GM21515 (cell line): ENCODE results near the gene FGR.
"Not testable (repeated sequence)": the region's sequence is repeated elsewhere in the genome, so short reads cannot be mapped to it uniquely, and the experiment has no call there.

ENCODE experiments used
- ATAC-seq: cut with Tn5 transposase; IDR thresholded peaks from one replicate; pipeline ENCODE4 v1.9.1; 2021; ENCODE audit not compliant: unreplicated experiment

Gene FGR

DNA sequence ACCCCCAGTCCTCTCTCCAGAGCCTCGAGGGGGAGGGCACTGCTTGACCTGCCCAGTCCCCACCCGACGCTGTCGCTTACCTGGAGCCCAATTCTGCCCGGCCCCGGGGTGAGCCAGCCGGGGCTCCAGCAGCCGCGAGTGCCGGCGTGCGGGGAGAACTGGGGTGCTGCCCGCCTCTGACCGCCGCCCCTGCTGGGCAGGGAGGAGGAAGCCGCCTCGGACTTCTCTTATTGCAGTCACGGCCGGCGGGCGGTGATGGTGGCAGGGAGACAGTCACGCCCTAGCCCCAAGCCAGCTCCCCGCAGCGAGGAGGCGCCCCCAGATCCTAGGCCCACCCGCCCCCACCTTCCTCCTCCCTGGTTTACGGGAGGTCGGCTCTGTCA is at the start of gene FGR:
Gene FGR (minus strand): TSS at position 201 of the 383 bp plus-strand sequence. CDS start 11,269 bp downstream, outside the sequence.
- no peak for ATAC-seq

DNA sequence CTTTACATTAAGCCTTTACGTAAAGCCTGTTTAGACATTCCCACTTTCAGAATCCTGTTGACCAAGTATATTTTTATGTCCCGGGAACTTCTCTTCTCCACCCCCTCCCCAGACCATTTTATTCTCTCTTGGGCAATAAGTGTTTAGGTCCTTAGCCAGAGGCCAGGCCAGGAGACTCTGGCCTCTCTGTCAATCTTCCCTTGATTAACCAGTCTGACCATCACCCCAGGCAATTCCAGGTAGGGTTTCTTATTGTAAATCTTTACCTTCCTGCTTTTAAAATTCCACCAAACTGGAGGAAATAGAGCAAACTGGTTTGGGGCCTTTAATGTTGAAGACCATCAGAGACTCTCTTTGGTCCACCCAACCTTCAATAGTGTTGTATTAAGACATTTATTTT is 49.2 kb upstream of the FGR start:
- no peak for ATAC-seq

DNA sequence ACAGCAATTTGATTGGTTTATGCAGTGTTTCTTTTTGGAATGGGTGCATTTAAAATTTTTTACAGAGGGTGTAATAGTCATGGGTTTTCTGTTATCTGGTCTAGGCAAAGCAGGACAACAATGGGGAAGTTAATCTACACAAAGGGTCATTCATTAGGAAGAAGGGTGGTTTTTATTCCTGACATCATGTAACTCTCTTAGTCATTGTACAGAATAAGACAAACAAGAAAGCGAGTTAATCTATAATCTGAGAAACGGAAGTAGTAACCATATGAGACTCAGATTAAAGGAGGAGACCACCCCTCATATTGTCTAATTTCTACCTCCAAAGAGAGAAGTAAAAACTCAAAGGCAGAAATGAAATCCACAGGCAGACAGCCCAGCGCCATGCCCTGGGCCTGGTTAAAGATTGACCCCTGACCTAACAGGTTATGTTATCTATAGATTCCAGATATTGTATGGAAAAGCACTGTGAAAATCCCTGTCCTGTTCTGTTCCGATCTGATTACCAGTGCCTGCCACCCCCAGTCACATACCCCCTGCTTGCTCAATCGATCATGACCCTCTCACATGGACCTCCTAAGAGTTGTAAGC is 47.5 kb upstream of the FGR start:
- no peak for ATAC-seq

DNA sequence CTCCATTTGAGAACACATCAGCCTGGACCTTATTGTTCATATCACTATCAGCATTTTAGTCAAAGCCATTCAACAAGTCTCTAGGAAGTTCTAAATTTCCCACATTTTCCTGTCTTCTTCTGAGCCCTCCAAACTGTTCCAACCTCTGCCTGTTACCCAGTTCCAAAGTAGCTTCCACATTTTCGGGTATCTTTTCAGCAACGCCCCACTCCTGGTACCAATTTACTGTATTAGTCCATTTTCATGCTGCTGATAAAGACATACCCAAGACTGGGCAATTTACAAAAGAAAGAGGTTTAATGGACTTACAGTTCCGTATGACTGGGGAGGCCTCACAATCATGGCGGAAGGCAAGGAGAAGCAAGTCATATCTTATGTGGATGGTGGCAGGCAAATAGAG is 46.6 kb upstream of the FGR start:
- ATAC-seq, result not testable (repeated sequence)

DNA sequence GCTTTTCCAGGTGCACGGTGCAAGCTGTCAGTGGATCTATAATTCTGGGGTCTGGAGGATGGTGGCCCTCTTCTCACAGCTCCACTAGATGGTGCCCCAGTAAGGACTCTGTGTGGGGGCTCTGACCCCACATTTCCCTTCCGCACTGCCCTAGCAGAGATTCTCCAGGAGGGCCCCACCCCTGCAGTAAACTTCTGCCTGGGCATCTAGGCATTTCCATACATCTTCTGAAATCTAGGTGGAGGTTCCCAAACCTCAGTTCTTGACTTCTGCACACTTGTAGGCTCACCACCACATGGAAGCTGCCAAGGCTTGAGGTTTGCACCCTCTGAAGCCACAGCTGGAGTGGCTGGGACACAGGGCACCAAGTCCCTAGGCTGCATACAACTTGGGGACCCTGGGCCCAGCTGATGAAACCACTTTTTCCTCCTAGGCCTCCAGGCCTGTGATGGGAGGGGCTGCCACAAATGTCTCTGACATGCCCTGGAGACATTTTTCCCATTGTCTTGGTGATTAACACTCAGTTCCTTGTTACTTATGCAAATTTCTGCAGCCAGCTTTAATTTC is 45.3 kb upstream of the FGR start:
- ATAC-seq, result not testable (repeated sequence)

DNA sequence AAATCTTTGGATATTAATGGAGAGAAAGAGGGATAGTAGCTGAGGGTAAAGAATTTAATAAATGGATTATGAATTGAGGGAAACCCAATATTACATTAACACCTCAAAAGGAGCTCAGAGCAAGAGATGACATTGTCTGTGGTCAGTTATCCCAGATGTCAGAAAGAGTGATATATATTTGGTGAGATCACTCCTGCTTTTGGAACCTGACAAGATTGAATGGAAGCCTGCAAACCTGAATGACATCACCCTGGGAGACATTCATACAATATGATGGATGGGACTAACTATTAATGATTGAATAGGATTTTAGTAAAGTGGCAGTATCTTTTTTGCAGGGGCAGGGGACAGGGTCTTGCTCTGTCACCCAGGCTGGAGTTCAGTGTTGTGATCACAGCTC is 43.8 kb upstream of the FGR start:
- no peak for ATAC-seq

DNA sequence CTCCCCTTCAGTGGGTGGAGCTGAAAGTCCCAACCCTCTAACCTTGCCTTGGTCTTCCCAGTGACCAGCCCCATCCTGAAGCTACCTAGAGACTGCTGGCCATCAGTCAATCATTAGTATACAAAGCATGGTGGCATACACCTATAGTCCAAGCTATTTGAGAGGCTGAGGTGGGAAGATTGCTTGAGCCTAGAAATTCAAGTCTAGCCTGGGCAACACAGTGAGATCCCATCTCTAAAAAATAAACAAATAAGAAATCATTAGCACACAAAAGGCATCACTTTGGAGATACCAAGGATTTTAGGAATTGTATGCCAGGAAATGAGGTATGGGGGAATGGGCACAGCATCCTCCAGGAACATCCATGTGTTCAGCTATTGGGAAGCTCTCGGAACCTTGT is 41.4 kb upstream of the FGR start:
- no peak for ATAC-seq

DNA sequence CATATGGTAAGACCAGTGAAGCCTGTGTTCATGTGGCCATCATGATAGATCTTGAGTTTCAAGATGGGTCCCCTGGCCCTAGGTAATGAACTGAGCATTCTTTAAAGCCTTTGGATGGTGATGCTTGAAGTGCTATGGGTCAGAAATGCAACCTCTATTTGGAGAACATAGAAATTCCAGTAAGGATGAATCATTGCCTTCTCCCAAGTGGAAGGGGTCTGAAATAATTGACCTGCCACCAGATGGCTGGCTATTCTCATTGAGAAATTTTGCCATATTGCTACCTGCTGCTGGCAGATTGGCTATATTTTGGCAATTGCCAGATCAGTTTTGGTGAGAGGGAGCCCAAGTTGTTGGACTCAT is 37.7 kb upstream of the FGR start:
- no peak for ATAC-seq

DNA sequence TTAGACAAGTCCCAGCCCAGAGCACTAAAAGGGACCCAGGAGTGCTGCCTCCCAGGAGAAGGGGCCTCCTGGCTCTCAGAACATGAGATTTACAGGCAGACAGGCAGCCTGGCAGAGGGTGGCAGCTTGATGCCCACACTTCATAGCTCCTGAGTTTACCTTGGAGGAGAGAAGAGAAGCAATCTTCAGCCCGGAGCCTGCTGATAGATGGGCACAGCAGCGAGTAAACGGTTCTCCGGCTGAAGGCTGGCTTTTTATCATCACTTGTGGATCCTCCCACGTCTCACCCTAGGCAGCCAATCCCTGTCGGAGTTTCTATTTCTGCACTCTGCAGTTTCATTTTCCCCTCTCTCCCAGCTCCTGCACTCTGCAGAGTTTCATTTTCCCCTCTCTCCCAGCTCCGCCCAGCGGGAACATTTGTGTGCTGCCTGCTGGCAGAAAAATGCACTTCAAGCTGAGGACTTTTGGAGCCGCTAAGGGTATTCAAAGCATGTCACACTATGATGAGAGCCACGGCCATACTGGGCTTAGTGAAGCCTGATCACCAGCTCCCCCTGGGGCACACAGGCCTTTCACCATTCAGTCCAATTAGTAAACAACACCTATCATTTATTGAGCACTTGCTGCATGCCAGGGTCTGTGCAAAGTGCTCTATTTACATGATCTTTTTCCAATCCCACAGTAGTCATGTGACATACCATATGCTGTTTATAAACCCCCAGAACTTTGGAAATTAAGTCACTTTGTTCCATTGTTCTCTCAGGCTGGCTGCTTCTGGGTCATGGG is 37.2 kb upstream of the FGR start, which contains the start of gene IFI6:
Gene IFI6 (minus strand): TSS at position 229 of the 786 bp plus-strand sequence. CDS start 2,878 bp downstream, outside the sequence.
- ATAC-seq, result peak; percentile 85

DNA sequence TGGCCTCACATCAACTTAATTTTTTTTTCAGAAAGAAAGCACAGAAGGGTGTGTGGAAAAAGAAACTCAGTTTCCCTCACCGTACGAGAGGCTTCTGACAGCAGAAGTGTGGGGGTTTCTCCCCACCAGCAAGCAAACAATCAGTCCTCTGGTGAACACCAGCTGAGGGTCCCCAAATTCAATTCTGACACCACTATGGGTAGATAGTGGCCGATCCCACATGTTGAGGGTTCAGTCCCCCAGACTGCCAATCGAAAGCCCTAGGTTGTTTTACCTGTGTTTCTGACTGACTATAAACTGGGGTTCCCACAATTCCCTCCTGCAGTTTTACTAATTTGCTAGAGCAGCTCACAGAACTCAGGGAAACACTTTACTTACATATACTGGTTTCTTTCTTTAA is 34.9 kb upstream of the FGR start:
- no peak for ATAC-seq

DNA sequence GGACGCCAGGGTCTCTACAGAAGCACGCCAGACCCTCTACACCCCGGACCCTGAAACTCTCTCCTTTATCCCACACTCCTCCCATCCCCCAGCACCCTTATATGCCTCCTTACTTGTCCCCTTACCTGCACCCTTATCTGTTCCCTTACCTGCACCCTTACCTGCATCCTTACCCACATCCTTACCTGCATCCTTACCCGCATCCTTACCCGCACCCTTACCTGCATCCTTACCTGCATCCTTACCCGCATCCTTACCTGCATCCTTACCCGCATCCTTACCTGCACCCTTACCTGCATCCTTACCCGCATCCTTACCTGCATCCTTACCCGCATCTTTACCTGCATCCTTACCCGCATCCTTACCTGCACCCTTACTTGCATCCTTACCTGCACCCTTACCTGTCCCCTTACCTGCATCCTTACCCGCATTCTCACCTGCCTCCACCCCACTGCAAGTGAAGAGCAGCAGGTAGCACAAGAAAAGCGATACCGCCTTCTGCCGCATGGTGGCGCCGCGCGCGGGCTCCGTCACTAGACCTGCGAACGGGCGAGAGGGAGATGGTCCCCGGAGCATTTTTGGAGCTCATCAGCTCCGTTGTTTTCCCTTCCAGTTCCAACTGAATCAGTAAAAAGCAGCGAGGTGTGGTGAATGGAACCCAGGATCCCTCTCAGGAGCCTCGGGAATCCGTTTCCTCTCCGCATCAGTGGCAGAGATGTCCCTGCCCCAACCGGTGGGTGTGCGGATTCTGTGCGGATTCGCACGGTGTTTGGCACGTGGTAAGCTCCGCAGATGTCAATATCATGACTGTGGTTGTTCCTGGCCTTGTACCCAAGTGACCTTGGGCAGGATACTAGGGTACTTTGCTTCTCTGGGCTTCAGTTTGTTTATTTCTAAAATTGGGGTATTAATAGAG is 34.1 kb upstream of the FGR start:
- ATAC-seq, result no peak

DNA sequence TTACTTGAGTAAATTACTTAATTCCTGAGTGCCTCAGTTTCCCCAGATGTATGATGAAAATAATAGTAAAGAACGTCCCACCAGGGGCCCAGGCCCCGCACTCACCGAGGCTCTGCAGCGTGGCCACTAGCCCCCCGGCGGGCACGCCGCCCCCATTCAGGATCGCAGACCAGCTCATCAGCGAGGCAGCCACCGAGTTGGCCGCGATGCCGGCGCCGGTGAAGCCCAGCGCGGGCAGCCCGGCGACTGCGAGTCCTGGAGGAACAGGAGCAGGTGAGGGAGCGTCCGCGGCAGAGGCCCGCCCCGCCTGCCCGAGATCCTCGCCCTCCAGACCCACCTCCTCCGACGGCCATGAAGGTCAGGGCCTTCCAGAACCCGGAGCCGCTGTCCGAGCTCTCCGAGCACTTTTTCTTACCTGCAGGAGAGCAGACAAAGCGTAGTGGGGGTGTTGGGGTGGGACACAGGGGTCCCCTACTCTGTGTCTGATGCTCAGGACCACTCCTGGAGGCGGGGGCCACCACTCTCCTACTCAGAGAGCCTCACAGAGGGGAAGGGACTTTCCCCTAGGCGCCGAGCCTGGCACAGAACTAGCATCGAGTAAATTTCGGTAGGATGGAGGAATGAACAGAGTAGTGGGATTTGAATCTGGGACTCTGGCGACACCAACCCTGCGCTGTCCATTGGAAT is 33.3 kb upstream of the FGR start:
- no peak for ATAC-seq

DNA sequence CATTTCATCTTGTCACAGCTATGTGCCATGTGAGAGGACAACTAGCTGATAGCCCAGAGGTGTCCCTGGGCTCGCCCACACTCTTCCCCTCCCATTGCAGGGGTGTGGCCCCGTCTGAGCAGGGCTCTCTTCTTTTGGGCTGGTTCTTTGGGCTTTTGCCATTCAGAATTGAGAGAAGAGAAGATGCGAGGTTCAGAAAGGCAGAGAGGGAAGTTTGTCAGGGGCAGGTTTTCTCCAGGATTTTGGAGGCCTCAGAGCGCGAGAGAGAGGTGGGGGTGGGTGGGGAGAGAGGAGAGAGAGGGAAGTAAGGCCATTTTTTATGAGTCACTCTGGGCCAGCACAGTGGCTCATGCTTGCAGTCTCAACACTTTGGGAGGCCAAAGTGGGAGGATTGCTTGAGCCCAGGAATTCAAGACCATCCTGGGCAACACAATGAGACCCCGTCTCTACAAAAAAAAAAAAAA is 31.8 kb upstream of the FGR start:
- ATAC-seq, result no peak

DNA sequence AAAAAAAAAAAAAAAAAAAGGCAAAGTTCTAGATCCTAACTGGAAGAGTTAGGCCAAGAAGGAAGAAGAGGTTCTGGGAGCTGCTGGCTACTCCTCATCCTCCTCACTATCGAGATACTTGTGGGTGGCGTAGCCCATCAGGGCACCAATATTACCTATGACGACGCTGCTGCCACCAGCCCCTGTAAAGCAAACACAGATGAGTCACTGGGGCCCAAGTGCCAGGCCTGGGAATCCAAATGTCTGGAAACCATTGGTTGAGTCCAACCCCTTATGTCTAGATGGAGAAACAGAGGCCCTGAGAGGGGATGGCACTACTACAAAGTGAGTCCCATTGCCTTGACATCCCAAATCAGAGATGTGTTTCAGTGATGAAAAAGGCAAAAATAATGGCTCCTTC is 31.3 kb upstream of the FGR start:
- no peak for ATAC-seq

DNA sequence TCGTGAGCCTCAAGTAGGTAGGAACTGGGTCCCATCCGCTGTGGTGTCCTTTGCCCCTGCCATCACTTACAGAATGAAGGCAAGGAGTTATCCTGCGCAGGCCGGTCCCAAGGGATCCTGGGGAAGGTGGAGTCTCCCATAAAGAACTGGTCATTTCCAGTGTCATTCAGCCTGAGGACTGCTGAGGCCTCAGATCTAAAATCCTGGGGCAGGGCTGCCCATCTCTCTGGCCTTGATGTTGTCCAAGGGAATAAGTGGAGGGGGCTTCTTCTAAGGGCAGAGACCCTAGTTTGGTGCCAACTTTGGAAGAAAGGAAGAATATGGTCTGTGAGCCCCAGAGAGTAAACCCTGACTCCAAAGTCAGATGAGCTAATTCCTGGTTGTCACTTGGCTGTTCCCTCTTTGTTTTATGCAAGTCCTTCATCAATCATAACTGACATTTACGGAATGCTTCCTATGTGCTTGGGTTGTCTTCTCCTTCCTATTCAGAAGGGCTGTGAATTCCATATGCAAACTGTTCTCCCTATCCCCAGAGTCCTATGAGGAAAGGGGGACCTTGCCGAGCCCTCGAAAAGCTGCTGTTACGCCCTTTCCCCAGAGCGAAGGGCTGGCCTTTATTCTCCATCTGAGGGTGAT is 30.1 kb upstream of the FGR start:
- ATAC-seq, result no peak

DNA sequence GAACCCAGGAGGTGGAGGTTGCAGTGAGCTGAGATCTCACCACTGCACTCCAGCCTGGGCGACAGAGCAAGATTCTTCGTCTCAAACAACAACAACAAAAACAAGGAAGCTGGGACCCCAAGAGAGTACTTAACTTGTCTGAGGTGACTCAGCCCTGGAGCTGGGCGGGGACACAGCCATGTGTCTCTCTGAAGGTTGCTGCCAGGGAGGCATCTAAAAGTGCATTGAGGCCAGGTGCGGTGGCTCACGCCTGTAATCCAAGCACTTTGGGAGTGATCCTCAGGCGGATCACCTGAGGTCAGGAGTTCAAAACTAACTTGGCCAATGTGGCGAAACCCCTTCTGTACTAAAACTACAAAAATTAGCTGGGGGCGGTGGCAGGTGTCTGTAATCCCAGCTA is 29.3 kb upstream of the FGR start:
- no peak for ATAC-seq

DNA sequence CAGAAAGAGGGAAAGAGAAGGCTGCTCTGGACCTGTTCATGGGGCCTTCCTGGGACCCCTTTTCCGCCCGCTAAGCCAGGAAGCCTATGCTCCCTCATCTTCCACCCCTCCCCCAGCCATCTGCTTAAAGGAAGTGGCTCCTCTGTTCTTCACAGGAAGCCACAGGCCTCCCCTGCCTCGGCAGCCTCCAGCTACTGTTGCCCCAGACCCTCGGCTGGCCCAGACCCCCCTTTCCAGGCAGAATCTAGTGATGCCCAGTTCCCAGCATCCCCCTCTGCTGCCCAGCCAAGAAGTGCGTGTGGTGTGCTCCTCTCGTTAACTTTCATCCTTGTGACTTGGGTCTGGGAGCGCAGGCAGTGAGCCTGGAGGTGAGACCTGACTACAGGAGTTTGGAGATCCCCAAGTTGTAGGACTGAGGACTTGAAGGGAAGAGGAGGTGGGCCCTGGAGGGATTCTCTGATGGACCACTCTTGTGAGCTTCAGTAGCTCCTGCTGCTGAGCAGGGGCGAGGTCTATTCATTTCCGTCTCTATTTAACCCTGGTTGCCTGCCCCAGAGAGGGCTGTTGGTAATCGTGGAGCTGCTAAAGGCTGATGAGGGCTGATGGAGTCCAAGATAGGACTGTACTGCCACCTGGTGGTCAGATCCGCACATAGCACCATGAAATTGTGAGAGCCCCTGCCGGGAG is 27.9 kb upstream of the FGR start:
- peak; percentile 34 for ATAC-seq

DNA sequence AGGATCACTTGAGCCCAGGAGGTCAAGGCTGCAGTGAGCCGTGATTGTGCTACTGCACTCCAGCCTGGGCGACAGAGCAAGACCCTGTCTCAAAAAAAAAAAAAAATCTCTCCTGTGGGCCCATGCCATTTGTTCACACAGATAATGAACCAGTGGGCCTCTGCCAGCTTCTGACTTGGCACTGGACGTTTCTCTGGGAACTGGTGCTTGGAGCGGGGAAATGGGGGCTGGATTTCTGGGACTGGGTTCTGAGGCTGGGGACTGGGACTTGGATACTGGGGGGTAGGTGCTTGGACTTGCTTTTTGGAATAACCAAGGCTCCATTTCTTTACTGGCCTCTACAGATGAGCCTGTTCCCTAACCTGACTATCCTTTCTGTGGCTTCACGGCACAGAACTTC is 27.3 kb upstream of the FGR start:
- ATAC-seq, result no peak

DNA sequence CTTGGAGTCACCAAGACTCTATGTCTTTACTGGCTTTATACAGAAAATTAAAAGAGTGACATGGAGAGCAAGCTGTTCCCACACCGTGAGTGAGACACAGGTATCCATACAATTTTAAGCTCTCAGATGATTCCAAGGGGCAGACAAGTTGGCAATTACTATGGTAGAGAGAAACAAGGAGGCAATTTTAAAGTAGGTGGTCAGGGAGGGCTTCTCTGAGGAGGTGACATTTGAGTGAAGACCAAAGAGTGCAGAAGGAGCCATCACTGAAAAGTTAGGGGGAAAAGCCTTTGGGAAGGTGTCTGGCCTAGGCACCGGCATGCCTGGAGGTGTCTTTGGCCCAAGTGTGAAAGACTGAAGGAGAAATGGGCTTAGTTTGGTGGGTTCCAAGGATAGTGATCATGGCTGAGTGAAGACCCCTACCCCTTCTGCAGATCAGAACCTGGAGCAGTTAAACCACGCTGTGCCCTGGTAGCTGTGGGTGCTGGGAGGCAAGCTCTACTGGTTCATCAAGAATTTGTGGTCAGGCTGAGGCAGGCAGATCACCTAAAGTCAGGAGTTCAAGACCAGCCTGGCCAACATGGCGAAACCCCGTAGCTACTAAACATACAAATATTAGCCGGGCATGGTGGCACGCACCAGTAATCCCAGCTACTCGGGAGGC is 26.6 kb upstream of the FGR start:
- ATAC-seq, result no peak
